ENCODE results near the gene SIRPA.

Gene SIRPA

GRCh38 chr20:1853473-1853872, 41.7 kb upstream of the SIRPA start:
- TF ChIP-seq, protein P1, sequence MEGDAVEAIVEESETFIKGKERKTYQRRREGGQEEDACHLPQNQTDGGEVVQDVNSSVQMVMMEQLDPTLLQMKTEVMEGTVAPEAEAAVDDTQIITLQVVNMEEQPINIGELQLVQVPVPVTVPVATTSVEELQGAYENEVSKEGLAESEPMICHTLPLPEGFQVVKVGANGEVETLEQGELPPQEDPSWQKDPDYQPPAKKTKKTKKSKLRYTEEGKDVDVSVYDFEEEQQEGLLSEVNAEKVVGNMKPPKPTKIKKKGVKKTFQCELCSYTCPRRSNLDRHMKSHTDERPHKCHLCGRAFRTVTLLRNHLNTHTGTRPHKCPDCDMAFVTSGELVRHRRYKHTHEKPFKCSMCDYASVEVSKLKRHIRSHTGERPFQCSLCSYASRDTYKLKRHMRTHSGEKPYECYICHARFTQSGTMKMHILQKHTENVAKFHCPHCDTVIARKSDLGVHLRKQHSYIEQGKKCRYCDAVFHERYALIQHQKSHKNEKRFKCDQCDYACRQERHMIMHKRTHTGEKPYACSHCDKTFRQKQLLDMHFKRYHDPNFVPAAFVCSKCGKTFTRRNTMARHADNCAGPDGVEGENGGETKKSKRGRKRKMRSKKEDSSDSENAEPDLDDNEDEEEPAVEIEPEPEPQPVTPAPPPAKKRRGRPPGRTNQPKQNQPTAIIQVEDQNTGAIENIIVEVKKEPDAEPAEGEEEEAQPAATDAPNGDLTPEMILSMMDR (IDR thresholded peaks at IDR 0.05; ENCODE audit: low read depth, low read length, missing control alignments) = no peak
- DNase-seq (ENCODE audit: extremely low read depth, low read depth) = no peak
- H3K4me3 ChIP-seq (replicated peaks; ENCODE audit: low read depth, low read length) = no peak overlapping the region

DNA sequence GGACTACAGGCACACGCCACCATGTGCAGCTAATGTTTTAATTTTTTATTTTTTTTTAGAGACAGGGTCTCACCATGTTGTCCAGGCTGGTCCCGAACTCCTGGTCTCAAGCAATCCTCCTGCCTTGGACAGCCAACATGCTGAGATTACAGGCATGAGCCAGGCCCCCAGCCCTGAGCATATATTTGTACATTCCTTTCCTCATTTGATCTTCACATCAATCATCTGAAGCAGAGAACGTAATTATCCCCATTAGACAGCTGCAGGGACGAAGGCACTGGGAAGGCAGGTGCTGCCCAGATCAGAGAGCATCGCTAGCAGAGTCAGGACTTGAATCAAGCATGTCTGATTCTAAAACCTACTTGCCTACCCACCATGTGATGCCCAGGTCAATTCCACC, 41.0 kb upstream of the SIRPA start:
- no peak for DNase-seq (ENCODE audit: extremely low read depth, low read depth)
- TF ChIP-seq, protein P1 (IDR thresholded peaks at IDR 0.05; ENCODE audit: low read depth, low read length, missing control alignments) = no peak
- H3K4me3 ChIP-seq (replicated peaks; ENCODE audit: low read depth, low read length) = no peak overlapping the region

DNA sequence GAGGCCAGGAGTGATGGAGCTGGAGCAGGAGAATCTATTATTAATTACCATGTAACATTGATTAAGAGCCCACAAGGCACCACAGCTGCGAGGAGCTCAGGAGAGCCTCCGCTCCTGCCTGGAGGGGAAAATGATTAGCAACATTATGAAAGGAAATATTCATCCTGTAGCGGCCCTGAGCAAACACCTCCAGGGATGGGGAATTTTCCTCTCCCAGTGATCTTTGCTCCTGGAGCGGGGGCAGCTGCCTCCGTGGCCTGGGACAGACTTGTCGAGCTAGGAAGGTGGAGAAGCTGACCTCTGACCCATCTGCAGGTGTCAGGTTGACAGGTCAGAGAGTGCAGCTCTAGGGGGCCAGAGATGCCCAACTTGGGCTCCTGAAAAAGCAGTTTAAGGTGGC, 40.1 kb upstream of the SIRPA start:
- no peak for DNase-seq (ENCODE audit: extremely low read depth, low read depth)
- TF ChIP-seq, protein P1 (IDR thresholded peaks at IDR 0.05; ENCODE audit: low read depth, low read length, missing control alignments) = no peak
- H3K4me3 ChIP-seq (replicated peaks; ENCODE audit: low read depth, low read length) = no peak overlapping the region

DNA sequence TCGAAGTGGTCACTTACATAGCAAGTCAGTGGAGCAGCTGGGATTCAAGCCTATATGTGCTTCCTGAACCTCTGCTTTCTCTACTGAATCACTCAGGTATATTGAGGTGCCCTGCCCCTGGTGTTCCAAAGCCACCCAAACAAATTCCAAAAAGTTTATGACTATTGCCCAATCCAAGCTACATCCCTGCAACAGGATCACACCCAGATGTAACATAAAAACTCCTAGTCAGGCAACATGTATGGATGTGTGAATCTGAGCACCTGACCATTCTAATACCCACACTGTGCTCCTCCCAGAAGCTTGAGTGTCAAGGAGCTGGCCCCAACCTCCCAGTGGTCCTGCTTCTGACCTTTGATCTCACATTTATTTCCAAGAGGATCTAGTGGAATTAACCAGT, 39.5 kb upstream of the SIRPA start:
- DNase-seq (ENCODE audit: extremely low read depth, low read depth) = no peak
- H3K4me3 ChIP-seq (replicated peaks; ENCODE audit: low read depth, low read length) = no peak overlapping the region
- TF ChIP-seq, protein P1 (IDR thresholded peaks at IDR 0.05; ENCODE audit: low read depth, low read length, missing control alignments) = no peak

DNA sequence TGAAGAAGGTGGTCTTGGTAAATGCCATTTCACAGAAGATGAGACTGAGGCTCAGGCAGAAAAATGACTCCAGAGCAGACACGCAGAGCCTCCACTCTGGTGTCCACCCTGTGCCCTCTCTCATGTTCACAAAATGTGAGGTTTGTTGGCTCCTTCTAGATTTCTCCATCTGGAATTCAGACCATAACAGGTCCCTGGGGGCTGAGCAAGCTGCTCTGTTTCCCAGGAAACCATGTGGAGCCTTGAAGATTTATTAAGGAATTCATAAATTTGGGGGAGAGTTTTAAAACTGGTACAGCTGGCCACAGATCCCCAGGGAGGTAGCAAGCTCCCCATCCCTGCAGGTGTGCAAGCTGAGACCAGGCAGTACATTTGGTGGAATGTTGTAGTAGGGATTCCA, 38.8 kb upstream of the SIRPA start:
- TF ChIP-seq, protein P1 (IDR thresholded peaks at IDR 0.05; ENCODE audit: low read depth, low read length, missing control alignments) = no peak
- no peak overlapping the region for H3K4me3 ChIP-seq (replicated peaks; ENCODE audit: low read depth, low read length)
- DNase-seq (ENCODE audit: extremely low read depth, low read depth) = no peak

GRCh38 chr20:1857466-1857865, 37.7 kb upstream of the SIRPA start:
- no peak for DNase-seq (ENCODE audit: extremely low read depth, low read depth)
- TF ChIP-seq, protein P1 (IDR thresholded peaks at IDR 0.05; ENCODE audit: low read depth, low read length, missing control alignments) = no peak

DNA sequence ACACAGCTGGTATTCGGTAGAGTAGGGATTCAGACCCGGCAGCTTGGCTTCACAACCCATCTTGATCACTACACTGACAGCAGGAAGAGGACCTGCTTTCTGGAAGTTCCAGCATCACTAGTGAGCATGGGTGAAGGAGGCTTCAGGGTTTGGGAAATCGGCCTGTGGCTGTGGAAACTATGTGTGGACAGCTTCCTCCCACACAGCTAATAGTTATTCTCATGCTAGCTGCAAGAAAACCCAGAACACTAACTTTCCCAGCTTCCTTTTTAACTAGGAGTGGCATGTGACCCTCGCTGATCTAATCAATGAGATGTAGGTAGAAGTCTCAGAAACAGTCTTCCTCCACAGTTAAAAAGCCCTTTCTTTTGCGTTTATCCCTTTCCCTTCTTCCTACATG, 36.3 kb upstream of the SIRPA start:
- DNase-seq (ENCODE audit: extremely low read depth, low read depth) = no peak
- H3K4me3 ChIP-seq (replicated peaks; ENCODE audit: low read depth, low read length) = no peak overlapping the region
- TF ChIP-seq, protein P1 (IDR thresholded peaks at IDR 0.05; ENCODE audit: low read depth, low read length, missing control alignments) = no peak

More at GRCh38 chr20:1857466-1857865, 37.7 kb upstream of the SIRPA start:
- H3K4me3 ChIP-seq (replicated peaks; ENCODE audit: low read depth, low read length) = no peak overlapping the region
